ENCODE measurements around the gene TRIM41. TPM values are rescaled to one million over a fixed set of nuclear protein-coding genes. Genes with fewer than 3 reads are reported as not detected.

The TRIM41 gene
- total RNA-seq, 1 experiment from 2014 or later: 57.6 TPM

DNA sequence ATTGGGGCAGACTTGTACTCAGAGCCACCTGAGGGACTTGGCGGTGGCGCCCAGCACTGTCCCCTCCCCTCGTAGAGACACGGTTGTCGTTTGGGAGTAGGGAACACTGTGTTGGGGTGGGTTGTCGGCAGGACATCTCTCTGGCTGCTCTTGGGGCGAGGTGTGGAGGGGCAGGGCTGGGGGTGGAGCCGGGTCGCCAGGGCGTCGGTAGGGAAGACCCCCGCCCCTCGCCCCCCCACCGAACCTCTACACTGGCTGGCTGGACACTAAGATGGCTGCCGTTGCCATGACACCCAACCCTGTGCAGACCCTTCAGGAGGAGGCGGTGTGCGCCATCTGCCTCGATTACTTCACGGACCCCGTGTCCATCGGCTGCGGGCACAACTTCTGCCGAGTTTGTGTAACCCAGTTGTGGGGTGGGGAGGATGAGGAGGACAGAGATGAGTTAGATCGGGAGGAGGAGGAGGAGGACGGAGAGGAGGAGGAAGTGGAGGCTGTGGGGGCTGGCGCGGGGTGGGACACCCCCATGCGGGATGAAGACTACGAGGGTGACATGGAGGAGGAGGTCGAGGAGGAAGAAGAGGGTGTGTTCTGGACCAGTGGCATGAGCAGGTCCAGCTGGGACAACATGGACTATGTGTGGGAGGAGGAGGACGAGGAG lies 778 bp downstream of the TRIM41 start:
- peaks cover 42% of the 10 kb centered on the region for H3K79me2 ChIP-seq (ENCODE audit: low read depth)
- H3K9me3 ChIP-seq (ENCODE audit: insufficient read depth, low read depth): no peaks in the 10 kb centered on the region
- no peaks in the 10 kb centered on the region for H3K27me3 ChIP-seq (ENCODE audit: insufficient read depth, low read depth)
- H3K36me3 ChIP-seq (ENCODE audit: low read depth): peaks cover 13% of the 10 kb centered on the region
- intact Hi-C loops (cut with micrococcal nuclease; ENCODE audit: unreplicated experiment): loop anchor here (1.0 to 10.0 kb wide), 3 partner anchors 20 to 419 kb away; partner anchors contain the start of genes MGAT1 and ZFP62
- H3F3A ChIP-seq (ENCODE audit: insufficient read depth, low read depth): peaks cover 40% of the 10 kb centered on the region
- no TSS peak for BruUV-seq (replicated peaks)
- TF ChIP-seq, protein P1, sequence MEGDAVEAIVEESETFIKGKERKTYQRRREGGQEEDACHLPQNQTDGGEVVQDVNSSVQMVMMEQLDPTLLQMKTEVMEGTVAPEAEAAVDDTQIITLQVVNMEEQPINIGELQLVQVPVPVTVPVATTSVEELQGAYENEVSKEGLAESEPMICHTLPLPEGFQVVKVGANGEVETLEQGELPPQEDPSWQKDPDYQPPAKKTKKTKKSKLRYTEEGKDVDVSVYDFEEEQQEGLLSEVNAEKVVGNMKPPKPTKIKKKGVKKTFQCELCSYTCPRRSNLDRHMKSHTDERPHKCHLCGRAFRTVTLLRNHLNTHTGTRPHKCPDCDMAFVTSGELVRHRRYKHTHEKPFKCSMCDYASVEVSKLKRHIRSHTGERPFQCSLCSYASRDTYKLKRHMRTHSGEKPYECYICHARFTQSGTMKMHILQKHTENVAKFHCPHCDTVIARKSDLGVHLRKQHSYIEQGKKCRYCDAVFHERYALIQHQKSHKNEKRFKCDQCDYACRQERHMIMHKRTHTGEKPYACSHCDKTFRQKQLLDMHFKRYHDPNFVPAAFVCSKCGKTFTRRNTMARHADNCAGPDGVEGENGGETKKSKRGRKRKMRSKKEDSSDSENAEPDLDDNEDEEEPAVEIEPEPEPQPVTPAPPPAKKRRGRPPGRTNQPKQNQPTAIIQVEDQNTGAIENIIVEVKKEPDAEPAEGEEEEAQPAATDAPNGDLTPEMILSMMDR (conservative IDR thresholded peaks at IDR 0.05): no peak
- TF ChIP-seq EZH2 (IDR thresholded peaks at IDR 0.05; ENCODE audit: low read depth): no peak
- H3K9me2 ChIP-seq (ENCODE audit: insufficient read depth): no peaks in the 10 kb centered on the region
- ChIA-PET CTCF (interaction anchor here (0.5 to 0.6 kb wide), 2 partner anchors 35 to 39 kb away, joined by 3 read pairs; no protein-coding TSS in a partner anchor), POLR2A (ENCODE audit: unreplicated experiment) (interaction anchor here (0.5 to 1.4 kb wide), 6 partner anchors 16 to 39 kb away, joined by 5 to 18 read pairs (median 6); partner anchors contain the start of genes RACK1 and TRIM7)
- peaks cover 15% of the 10 kb centered on the region; the same call in 1 of the 2 replicates for H3K4me1 ChIP-seq (replicated peaks; ENCODE audit: insufficient read depth)
- H3K4me3 ChIP-seq: peak overlapping the region; percentile 68
- H3K27ac ChIP-seq: peak overlapping the region; percentile 89
- H3K4me2 ChIP-seq: peak overlapping the region; percentile 91
- no peaks in the 10 kb centered on the region for H4K20me1 ChIP-seq (ENCODE audit: insufficient read depth)
- peak overlapping the region; percentile 75; the same call in 1 of the 2 replicates for H2AFZ ChIP-seq
- no peak for DNase-seq

DNA sequence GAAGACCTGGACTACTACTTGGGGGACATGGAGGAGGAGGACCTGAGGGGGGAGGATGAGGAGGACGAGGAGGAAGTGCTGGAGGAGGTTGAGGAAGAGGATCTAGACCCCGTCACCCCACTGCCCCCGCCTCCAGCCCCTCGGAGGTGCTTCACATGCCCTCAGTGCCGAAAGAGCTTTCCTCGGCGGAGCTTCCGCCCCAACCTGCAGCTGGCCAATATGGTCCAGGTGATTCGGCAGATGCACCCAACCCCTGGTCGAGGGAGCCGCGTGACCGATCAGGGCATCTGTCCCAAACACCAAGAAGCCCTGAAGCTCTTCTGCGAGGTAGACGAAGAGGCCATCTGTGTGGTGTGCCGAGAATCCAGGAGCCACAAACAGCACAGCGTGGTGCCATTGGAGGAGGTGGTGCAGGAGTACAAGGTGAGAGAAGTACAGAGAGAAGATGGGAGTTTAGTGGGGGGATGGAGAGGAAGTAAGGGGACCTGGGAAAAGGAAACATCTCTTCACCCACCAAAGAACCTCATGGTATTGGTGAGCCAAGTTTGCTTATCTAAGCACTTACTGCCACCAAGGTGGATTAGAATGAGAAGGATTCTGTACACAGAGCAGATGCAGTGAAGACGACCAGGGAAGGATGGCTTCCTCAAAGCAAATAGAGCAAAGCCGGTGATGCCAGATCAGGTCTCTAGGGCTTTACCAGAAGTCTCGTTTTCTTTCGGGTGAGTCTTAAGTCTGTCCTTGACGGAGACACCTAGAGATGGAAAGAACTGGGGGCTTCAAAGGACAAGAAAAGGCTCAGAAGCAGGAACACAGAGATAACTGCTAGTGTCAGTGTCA lies 1.5 kb downstream of the TRIM41 start:
- intact Hi-C loops (cut with micrococcal nuclease; ENCODE audit: unreplicated experiment): loop anchor here (10.0 kb wide), 1 partner anchor 420 kb away; the partner anchor contains the start of gene MGAT1
- TSS peak; percentile 29 for BruUV-seq (replicated peaks)

DNA sequence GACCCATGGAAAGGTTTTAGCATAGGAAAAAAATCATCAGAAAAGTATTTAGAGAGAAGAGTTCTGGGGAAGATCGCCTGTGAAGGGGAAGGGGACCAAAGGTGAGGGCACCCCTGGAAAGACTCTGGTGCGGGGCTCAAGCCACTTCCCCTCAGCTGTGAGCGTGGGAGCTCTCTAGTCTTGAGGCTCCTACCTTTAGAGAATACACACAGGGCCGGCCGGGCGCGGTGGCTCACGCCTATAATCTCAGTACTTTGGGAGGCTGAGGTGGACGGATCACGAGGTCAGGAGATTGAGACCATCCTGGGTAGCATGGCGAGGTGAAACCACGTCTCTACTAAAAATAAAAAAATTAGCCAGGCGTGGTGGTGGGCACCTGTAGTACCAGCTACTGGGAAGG lies 6.9 kb downstream of the TRIM41 start:
- H2AFZ ChIP-seq: no peak overlapping the region
- H3K4me2 ChIP-seq: no peak overlapping the region
- no peak overlapping the region for H3K27ac ChIP-seq
- no peak for TF ChIP-seq EZH2 (IDR thresholded peaks at IDR 0.05; ENCODE audit: low read depth)
- TF ChIP-seq, protein P1 (conservative IDR thresholded peaks at IDR 0.05): no peak
- peaks cover 35% of the 10 kb centered on the region for H3F3A ChIP-seq (ENCODE audit: insufficient read depth, low read depth)
- H3K79me2 ChIP-seq (ENCODE audit: low read depth): peaks cover 30% of the 10 kb centered on the region
- H3K4me1 ChIP-seq (replicated peaks; ENCODE audit: insufficient read depth): 0 out of 2 replicates have a peak, but pooled peaks cover 7% of the 10 kb centered on the region
- peaks cover 20% of the 10 kb centered on the region for H3K36me3 ChIP-seq (ENCODE audit: low read depth)
- H3K4me3 ChIP-seq: no peak overlapping the region
- no peaks in the 10 kb centered on the region for H3K9me2 ChIP-seq (ENCODE audit: insufficient read depth)
- BruUV-seq (replicated peaks): no TSS peak
- no peak for DNase-seq
- ChIA-PET CTCF (no interaction called here), POLR2A (ENCODE audit: unreplicated experiment) (no interaction called here)
- intact Hi-C loops (cut with micrococcal nuclease; ENCODE audit: unreplicated experiment): loop anchor here (10.0 kb wide), 1 partner anchor 425 kb away; the partner anchor contains the start of gene MGAT1
- H4K20me1 ChIP-seq (ENCODE audit: insufficient read depth): peaks cover 3% of the 10 kb centered on the region; the same call in 1 of the 2 replicates
- H3K9me3 ChIP-seq (ENCODE audit: insufficient read depth, low read depth): no peaks in the 10 kb centered on the region
- H3K27me3 ChIP-seq (ENCODE audit: insufficient read depth, low read depth): no peaks in the 10 kb centered on the region

More for the DNA sequence above, 1.5 kb downstream of the TRIM41 start:
- Histone ChIP-seq H3K27me3 (ENCODE audit: insufficient read depth, low read depth) (no peaks in the 10 kb centered on the region), H3K79me2 (ENCODE audit: low read depth) (peaks cover 44% of the 10 kb centered on the region), H4K20me1 (ENCODE audit: insufficient read depth) (0 out of 2 replicates have a peak, but pooled peaks cover 3% of the 10 kb centered on the region), H2AFZ (no peak overlapping the region), H3K4me2 (peak overlapping the region; percentile 91), H3K27ac (no peak overlapping the region), H3K4me3 (peak overlapping the region; percentile 68), H3K9me3 (ENCODE audit: insufficient read depth, low read depth) (no peaks in the 10 kb centered on the region), H3K4me1 (replicated peaks; ENCODE audit: insufficient read depth) (peaks cover 15% of the 10 kb centered on the region; the same call in 1 of the 2 replicates), H3K9me2 (ENCODE audit: insufficient read depth) (no peaks in the 10 kb centered on the region), H3K36me3 (ENCODE audit: low read depth) (peaks cover 20% of the 10 kb centered on the region), H3F3A (ENCODE audit: insufficient read depth, low read depth) (peaks cover 40% of the 10 kb centered on the region)
- TF ChIP-seq, protein P1 (conservative IDR thresholded peaks at IDR 0.05): no peak
- no peak for TF ChIP-seq EZH2 (IDR thresholded peaks at IDR 0.05; ENCODE audit: low read depth)
- POLR2A ChIA-PET (ENCODE audit: unreplicated experiment): no interaction called here
- CTCF ChIA-PET: no interaction called here
- DNase-seq: no peak
